Measurements from ENCODE around the gene OR52R1. TPM values are rescaled to one million over a fixed set of nuclear protein-coding genes. Genes with fewer than 3 reads are reported as not detected.

Gene OR52R1
- total RNA-seq, 2 experiments from 2014 or later = not detected

Other genes with a start within 250 kb of the OR52R1 start
- not detected for gene OR52I2, start 222.6 kb downstream of the OR52R1 start, total RNA-seq
- gene OR52I1, start 210.3 kb downstream of the OR52R1 start, total RNA-seq = not detected
- 10 to 100 TPM in 1 of 2 experiments, 1 to 10 TPM in 1; 9.8 to 10.2 TPM for gene TRIM68, start 196.1 kb downstream of the OR52R1 start, total RNA-seq
- gene OR51D1, start 166.9 kb downstream of the OR52R1 start, total RNA-seq = not detected
- not detected for gene OR51E1, start 160.4 kb downstream of the OR52R1 start, total RNA-seq
- not detected for gene OR51E2, start 106.5 kb downstream of the OR52R1 start, total RNA-seq
- gene MMP26, start 99.6 kb downstream of the OR52R1 start, total RNA-seq = not detected
- not detected for gene OR51F1, start 34.4 kb downstream of the OR52R1 start, total RNA-seq
- not detected for gene OR51F2, start 16.9 kb upstream of the OR52R1 start, total RNA-seq
- gene OR51S1, start 44.8 kb upstream of the OR52R1 start, total RNA-seq = not detected
- not detected for gene OR51T1, start 77.5 kb upstream of the OR52R1 start, total RNA-seq
- not detected for gene OR51A7, start 99.4 kb upstream of the OR52R1 start, total RNA-seq
- gene OR51G2, start 115.0 kb upstream of the OR52R1 start, total RNA-seq = not detected
- gene OR51G1, start 120.0 kb upstream of the OR52R1 start, total RNA-seq = not detected
- gene OR51A4, start 143.2 kb upstream of the OR52R1 start, total RNA-seq = not detected
- not detected for gene OR51A2, start 151.3 kb upstream of the OR52R1 start, total RNA-seq
- gene OR51L1, start 190.5 kb upstream of the OR52R1 start, total RNA-seq = not detected
- not detected for gene OR52J3, start 242.1 kb upstream of the OR52R1 start, total RNA-seq